HG03378 (cell line): ENCODE measurements around the gene TBP.

Experiments
- ATAC-seq: cut with Tn5 transposase; IDR thresholded peaks from one replicate; pipeline ENCODE4 v1.9.1; 2021; ENCODE audit warnings: mild to moderate bottlenecking, moderate library complexity; ENCODE audit not compliant: unreplicated experiment

The TBP gene

DNA sequence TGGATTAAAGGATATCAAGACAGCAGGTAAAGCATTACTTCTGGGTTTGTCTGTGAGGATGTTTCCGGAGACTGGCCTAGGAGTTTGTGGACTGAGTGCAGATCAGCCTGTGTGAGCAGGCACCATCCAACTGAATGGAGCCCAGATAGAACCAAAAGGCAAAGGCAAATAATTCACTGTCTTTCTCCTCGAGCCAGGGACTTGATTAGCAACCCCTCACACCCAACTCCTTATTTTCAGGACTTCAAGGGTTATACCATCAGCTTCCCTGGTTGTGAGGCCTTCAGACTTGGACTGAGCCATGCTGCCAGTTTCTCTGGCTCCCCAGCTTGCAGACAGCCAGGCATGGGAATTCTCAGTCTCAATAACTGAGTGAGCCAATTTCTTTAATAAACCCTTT lies 20.4 kb upstream of the TBP start:
- ATAC-seq = no peak

DNA sequence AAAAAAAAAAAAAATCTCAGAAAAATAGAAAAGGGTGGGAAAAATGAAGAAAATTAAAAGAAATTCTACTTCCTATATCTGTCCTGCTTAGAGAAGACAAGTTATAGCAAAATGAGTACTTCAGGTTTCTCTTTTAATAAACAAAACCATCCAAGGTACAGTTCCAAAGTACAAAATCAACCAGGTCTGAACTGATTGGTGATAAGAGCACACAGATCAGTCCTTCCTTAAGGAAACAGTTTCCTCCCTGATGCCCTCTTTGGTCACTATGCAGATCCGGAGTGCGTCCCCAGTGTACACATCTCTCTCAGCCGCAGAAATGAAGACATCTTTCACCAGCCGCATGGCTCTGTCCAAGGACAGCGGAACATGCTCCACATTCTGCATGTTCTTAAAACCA lies 19.2 kb upstream of the TBP start:
- no peak for ATAC-seq

DNA sequence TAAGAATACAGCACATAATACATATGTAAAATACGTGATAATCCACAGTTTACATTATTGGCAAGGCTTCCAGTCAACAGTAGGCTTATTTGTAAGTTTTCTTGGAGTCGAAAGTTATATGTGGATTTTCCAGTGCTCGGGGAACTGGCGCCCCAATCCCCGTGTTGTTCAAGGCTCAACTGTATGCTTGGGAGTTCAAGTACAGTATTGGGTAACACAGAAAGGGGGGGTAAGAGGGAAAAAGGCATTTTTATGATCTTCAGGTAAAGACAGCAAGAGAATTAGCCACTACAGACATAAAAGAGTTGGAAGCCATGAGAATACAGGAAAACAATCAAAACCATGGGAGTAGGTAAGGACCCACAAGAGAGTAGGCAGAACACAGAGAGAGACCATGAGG lies 17.5 kb upstream of the TBP start:
- no peak for ATAC-seq

DNA sequence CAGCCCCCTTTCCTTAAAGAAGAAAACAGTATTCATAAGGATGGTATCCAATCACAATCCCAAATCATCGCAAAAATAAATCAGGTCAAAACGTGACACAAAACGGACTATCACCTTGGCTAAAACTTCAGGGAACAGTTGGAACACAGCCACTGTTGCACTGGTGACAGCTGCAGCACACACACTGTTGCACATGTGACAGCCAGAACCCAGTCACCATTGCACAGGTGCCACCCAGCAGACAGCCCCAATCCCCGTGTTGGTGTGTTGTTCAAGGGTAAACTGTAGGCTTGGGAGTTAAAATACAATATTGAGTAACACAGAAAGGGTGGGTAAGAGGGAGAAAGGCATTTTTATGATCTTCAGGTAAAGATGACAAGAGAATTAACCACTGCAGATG lies 16.8 kb upstream of the TBP start:
- no peak for ATAC-seq

DNA sequence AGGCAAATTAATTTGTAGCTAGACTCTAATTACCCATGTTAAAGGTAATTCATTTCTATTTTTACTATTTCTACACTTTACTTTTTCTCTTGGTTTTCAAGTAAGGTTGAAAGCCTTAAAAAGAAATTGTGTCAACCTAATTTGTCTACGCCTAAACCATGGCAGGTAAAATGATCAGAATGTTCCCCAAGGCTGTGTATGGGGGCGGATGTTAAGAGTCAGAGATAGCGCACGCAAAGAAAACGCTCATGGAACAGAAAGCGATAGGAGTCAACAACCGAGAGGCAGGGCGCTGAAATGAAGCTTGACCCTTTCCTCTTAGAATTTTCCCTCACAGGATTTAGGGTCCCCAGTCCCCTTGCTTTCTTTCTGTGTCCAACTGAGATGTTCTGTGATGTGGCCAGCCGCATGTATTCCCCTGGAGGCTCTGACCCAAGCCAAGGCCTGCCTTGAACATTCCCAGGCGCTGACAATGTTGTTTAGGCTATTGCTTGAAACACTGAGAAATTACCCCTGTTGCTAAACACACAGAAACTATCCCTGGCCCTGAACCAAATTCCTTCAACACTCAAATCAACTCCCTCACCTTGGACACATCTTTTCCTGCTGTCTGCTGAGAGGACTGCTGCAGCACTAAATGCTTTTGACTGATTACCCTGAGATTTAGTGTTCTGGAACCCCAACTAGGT lies 12.0 kb upstream of the TBP start:
- no peak for ATAC-seq

DNA sequence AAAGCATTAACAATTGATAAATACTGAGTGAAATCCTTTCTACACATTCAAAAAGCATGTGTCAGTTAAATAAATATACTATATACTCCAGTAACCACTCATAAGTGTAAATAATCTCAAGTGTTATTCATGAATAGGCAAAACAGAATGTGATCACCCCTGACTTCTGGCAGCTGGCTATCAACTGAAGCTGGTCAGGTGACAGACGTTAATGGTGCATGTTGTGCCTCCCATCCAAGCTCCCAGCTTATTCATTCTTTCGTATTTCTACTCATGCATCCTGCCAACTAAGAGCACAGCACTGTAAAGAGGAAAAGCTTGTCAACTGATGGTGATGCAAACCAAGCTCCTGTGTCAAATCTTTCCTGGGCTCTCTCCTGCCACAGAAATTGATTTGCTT lies 8.8 kb upstream of the TBP start:
- no peak for ATAC-seq

DNA sequence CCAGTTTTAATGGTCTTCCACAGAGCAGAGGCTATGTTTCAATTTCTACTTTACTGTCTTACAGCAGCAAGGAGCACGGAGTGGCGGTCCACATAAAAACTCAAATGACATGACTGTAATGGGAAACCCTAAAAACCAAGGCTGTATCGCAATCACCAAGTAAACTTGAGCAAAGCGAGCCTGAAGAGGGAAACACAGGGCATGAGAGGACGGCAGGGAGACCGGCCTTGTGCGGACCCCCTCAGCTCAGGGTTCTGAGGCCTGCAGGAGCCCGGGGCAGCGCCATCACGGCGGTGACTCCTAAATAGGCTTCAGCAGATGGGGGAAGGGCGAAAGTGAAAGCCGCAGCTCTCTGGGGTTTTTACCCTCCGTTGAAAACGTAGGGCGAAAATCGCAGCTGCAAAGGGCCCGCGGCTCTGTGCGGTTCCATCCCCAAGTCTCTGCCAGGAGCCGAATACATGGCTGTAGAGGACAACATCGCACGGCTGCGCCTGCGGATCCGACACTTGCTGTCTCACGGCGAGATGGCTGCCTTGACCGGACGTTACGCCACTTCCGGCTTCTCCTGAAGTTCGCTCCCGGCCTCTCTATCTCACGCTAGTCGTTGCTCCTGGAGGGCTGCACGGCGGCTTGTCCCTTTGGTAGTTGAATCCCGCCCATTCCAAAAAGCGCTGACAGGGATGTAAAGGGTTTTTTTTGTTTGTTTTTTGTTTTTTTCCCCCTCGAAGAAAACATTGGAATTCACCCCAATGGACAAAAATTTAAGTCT lies 1.2 kb upstream of the TBP start, which contains the start of gene PSMB1:
Gene PSMB1 (minus strand): TSS at position 543 of the 769 bp plus-strand sequence. CDS start 65 bp downstream, at position 478.
- peak; percentile 48 for ATAC-seq

DNA sequence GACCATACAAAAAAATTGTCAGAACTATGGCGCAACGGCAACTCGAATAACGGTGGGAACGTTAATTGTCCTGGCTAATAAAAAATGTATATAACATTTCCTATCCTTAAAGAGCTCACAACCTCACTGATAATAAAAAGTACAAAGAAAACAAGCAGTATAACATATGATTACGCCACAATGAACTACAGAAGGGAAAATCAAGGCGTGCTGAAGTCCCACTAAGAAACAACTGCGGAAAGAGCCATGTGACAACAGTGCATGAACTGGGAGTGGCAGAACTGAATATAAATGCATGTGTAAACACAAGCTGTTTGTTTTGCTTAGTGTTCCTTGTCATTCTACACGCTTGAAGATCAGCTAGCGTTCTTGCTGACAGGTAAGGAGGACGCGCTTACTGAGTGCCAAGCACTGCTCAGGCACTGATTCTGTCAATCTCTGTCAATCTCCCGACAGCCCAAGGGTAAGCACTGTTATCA lies 596 bp upstream of the TBP start:
- ATAC-seq = peak; percentile 35

DNA sequence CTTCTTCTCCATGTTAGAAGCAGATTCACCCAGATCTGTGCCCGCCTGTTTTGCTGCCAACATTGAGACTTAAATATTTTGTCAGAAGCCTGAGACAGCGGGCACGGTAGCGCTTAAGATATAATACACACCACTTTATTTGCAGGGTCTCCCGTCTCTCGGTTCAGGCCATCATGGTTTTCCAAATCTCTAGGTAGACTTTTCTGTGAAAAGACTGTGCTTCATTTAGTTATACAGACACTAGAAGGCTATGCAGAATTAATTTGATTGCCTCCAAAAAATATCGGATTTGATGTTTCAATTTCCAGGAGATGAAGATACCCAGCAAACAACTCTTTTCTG lies 598 bp downstream of the TBP start:
- ATAC-seq = no peak

DNA sequence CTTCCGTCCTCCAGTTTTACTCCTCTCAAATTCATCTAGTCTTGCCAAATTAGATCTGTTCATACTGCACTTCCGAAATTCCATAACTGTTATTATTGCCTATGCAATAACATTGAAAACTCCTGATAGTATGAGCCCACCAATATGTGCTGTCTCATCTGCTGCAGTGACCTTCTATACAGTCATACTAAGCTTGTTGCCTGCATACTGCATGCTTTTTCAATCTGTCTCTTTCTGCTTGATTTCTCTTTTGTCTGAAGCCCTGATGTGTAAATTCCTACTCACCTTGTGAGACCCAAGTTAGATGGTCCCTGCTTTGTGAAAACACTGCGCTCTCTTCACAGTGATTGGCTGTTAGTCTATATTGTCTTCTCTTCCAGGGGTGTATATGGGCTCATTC lies 1.1 kb downstream of the TBP start:
- no peak for ATAC-seq

DNA sequence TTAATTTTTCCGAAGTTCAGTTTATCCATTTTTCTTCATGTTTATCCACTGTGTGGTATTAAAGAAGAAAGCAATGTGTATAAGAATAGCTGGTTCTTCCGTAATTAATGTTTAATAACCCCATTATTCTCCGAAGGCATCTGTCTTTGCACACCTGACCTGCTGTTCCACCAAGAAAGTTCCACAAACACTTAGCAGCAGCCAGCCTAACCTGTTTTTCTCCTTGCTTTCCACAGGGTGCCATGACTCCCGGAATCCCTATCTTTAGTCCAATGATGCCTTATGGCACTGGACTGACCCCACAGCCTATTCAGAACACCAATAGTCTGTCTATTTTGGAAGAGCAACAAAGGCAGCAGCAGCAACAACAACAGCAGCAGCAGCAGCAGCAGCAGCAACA lies 7.4 kb downstream of the TBP start:
- ATAC-seq = no peak

DNA sequence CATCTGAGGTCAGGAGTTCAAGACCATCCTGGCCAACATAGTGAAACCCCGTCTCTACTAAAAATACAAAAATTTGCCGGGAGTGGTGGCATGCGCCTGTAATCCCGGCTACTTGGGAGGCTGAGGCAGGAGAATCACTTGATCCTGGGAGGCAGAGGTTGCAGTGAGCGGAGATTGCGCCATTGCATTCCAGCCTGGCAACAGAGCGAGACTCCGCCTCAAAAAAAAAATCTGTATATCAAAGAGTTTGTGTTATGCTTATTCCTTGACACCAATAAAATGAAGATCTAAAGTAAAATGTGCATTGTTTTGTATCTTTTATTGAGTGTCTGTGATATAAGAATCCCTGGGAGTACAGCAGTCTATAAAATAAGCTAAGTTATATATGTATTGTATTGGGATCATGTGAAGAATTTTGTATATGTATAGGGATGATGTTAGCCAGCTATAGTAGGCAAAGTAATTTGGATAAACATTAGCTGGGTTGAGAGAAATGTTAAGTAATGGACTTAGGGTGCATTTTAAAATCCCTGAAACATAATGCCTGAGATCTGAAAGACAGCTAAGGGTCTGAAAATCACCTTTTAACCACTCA lies 10.9 kb downstream of the TBP start:
- no peak for ATAC-seq

DNA sequence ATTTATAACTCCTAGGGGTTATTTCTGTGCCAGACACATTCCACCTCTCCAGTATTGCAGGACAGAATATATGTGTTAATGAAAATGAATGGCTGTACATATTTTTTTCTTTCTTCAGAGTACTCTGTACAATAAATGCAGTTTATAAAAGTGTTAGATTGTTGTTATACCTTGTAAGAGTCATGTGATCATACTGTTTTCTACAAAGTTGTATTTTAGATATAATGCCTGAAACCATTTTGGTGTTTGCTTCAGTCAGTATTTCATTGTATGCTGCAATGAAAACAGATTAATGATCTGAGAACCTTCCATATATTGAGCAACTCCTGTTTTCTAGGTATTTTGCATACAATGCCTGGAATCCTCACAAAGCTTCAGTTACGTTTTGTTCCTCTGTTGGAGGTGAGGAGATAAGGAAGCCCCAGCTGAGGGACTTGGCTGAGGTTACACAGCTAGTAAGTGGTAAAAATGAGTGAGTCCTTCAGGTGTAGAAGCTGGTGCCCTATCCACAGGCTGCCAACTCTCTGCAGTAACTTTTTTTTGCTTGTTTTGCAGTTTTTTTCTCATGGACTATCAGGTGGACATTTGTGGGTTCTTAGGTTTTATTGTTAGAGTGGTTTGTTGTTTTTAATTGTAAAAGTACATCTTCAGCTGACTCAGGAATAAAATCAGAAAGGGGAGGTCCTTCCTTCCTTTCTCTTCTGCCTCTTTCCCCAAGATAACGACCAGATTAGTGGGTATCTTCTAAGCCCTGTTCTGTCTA lies 18.7 kb downstream of the TBP start:
- no peak for ATAC-seq

DNA sequence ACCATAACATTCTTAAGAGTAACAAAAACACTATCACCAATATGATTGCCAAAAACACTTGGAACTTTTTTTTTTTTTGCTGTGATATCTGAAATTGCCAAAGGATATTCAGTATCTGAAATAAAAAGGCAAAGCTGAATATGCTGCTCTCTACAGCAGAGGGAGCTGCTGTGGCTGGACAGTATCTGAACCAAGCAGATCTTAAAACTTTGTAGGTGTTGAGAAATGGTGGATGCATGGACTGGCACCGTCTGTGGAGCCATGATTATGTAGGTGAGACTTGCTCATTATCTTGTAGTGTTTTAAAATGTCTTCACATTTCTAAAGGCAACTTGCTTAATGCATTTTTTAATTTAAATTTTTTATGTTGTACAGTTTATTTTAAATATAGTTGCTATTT lies 21.1 kb downstream of the TBP start:
- no peak for ATAC-seq

DNA sequence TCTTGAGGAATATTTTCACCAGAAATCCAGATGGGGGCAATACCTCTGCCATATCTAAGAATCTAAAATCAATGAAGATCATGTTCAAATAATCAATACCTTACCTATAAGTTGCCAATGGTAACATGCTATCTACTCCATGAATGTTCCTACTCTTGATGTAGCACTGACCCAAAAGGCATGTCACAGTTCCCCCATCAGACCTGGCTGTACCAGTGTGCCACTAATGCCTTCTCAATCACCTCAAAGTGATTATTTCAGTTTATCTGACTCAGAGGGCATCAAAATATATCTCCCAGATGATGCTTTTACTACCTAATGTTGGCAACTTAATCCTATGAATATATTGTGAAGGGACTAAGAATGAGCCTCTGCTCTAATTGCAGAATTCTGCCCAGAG lies 24.7 kb downstream of the TBP start:
- no peak for ATAC-seq

DNA sequence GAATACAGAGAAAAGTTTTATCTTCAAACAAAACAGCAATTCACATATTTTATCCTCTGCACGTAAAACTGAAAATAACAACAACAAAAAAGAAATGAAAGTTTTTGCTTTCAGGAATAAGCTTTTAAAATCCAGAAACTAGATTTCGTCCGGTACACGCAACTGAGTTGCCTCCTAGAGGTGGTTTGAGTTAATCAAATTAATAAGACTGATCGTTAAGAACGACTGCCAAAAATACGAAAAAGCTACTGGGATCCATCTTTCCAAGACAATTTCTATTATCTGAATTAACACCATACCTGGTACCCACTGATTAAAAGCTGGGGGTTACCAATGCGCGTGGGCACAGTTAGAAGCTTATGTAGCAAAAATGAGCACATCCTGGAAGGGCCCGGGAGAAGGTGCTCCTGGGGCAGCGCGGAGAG lies 29.6 kb downstream of the TBP start:
- no peak for ATAC-seq

DNA sequence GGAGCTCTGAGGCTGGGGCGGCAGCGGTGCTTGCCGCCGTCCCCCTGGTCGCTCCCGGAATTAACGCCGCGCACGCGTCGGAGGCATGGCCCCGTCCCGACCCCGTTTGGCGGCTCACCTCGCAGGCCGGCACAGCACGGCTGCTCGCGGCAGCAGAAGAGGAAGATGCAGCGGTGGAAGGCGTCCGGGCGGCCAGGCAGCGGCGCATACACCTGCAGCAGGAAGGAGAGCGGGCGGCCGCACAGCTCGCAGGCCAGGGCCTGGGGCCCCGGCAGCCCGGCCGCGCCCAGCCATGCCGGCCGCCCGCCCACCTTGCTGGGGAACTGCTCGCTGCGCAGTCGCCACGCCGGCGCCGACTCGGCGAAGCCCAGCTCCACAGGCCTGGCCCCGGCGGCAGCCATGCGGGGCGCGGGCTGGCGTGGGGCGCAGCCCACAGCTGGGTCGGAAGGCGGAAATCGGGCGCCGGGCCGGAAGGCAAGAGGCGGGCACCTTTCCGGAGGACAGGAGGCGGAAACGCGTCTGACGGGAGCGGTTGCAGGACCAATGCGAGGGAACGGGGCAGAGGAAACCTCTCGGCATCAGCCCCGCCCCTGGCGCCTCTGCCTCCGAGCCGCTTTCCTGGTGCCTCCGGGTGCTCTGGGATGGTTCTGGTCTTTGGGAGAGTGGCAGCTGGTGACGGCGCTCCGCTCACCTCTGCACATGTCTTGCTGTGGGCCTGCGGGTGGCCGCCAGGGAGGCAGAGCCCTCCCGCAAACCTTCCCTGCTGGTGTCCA lies 30.2 kb downstream of the TBP start, which contains the start of gene PDCD2:
Gene PDCD2 (minus strand): TSS at position 457 of the 773 bp plus-strand sequence. CDS start 56 bp downstream, at position 401.
- peak; percentile 97 for ATAC-seq

DNA sequence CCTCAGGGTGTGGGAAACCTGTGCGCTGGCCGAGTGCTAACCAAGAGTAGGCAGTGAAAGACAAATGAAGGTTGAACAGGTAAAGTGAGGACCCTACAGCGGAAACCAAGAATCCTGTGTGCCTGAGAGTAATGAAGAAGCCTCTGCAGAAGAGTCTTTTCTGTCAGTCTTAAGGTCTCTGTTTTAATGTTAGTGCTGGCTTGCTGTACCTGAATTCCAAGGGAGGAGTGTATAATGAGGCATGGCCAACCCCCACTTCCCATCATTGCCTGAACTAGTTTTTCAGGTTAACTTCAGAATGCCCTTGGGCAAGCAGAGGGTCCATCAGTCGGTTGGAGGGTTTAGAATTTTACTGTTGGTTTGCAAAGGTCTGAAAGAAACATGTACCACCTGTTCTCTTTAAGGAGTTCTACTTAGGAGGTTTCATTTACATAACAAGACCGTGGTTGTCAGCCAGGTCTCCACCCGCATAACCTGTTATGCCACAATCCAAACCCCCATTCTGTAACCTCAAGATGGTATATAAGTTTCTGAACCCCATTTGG lies 30.9 kb downstream of the TBP start:
- peak; percentile 44 for ATAC-seq

DNA sequence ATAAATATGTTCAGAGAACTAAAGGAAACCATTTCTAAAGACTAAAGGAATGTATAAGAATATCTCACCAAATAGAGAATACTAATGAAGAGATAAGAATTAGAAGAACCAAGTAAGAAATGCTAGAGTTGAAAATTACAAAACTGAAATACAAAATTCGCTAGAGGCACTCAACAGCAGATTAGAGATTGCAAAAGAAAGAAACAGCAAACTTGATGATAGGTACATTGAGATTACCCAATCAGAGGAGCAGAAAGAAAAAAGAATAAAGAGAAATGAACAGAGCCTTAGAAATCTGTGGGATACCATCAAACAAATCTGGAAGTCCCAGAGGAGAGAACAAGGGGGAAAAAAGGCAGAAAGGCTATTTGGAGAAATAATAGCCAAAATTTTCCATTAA lies 36.6 kb downstream of the TBP start:
- ATAC-seq = no peak

DNA sequence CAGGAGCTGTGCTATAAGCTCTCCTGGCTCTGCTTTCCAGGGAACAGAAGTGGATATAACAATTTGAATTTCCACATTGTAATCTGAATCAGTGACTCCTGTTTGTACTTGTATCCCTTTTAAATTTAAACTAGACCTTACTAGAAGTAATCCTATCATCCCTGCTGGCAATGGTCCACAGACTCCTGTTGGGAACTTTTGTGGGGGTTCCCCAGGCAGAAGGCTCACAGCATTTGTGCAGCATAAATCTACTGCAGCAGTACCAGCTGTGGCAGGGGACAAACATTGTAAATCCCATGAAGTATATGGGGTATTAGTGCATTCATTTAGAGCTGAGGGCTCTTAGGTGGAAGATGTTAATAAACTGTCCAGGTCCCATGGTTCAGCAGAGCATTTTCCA lies 42.3 kb downstream of the TBP start:
- no peak for ATAC-seq
